IMR-90 (cell line): ENCODE results near the gene SASH1. TPM values are rescaled to one million over a fixed set of nuclear protein-coding genes. Genes with fewer than 3 reads are reported as not detected.

Experiments used
- ATAC-seq: fragments of 200-7000 bp; cut with Tn5 transposase; 2 replicates; pipeline ENCODE4 v1.9.1; 2020; ENCODE audit warnings: low read depth, mild to moderate bottlenecking, moderate library complexity
- BruUV-seq: library from RNA; stranded (reverse); fragments of 400-500 nt; replicated peaks from 2 replicates; lab custom pipeline; 2021; lab: Mats Ljungman, UMichigan
- CTCF ChIA-PET: fragments of 300-600 bp; formaldehyde crosslinking; extraction: SDS; loops from one replicate; lab custom pipeline; 2021; ENCODE audit warnings: antibody characterized with exemption; lab: Yijun Ruan, JAX
- POLR2A ChIA-PET: fragments of 300-600 bp; sonication (Branson Sonifier 250); formaldehyde crosslinking; loops from one replicate; lab custom pipeline; 2022; ENCODE audit warnings: antibody characterized with exemption; ENCODE audit not compliant: unreplicated experiment; lab: Charles Lee
- DNase-seq: peaks from one replicate; pipeline ENCODE4 v3.0.0; 2013
- H2AFZ ChIP-seq: replicated peaks from 2 replicates; pipeline ENCODE3; 2013; ENCODE audit warnings: low read length, mild to moderate bottlenecking; ENCODE audit not compliant: poor library complexity
- H2AK5ac ChIP-seq: 2 replicates; pipeline ENCODE4 v1.6.1; 2013; ENCODE audit warnings: low read depth, low read length, inconsistent platforms
- H2AK9ac ChIP-seq: replicated peaks from 2 replicates; pipeline ENCODE3; 2013; ENCODE audit warnings: mild to moderate bottlenecking, low read depth, low read length, moderate library complexity; ENCODE audit not compliant: poor library complexity
- H2BK120ac ChIP-seq: 2 replicates; pipeline ENCODE4 v1.6.1; 2013; ENCODE audit warnings: low read depth, low read length, inconsistent platforms
- H2BK15ac ChIP-seq: 3 replicates; pipeline ENCODE4 v1.6.1; 2013; ENCODE audit warnings: low read depth, low read length, inconsistent platforms
- H2BK20ac ChIP-seq: 2 replicates; pipeline ENCODE4 v1.6.1; 2013; ENCODE audit warnings: low read depth, mild to moderate bottlenecking, inconsistent platforms, low read length, moderate library complexity
- H2BK5ac ChIP-seq: 2 replicates; pipeline ENCODE4 v1.6.1; 2013; ENCODE audit warnings: mild to moderate bottlenecking, low read depth, low read length, inconsistent platforms; ENCODE audit not compliant: poor library complexity, severe bottlenecking
- H3K14ac ChIP-seq: replicated peaks from 2 replicates; pipeline ENCODE4 v1.6.1; 2013; ENCODE audit warnings: low read depth, low read length, inconsistent platforms
- H3K18ac ChIP-seq: 2 replicates; pipeline ENCODE4 v1.6.1; 2013; ENCODE audit warnings: low read depth, low read length, control low read depth
- H3K23ac ChIP-seq: 2 replicates; pipeline ENCODE4 v1.6.1; 2013; ENCODE audit warnings: low read depth, low read length, inconsistent platforms
- H3K27ac ChIP-seq: 2 replicates; pipeline ENCODE4 v1.5.1; 2013; ENCODE audit warnings: mild to moderate bottlenecking, control low read depth, low read length; ENCODE audit not compliant: insufficient read depth
- H3K27me3 ChIP-seq: 2 replicates; pipeline ENCODE4 v1.6.1; 2013; ENCODE audit warnings: low read length; ENCODE audit not compliant: control insufficient read depth, insufficient read depth
- H3K36me3 ChIP-seq: 2 replicates; pipeline ENCODE4 v1.6.1; 2013; ENCODE audit warnings: low read length, mixed read lengths; ENCODE audit not compliant: control insufficient read depth, insufficient read depth
- H3K4ac ChIP-seq: 2 replicates; pipeline ENCODE4 v1.6.1; 2013; ENCODE audit warnings: low read depth, low read length, inconsistent platforms
- H3K4me1 ChIP-seq: 2 replicates; pipeline ENCODE4 v1.6.1; 2013; ENCODE audit warnings: low read length, mixed read lengths; ENCODE audit not compliant: control insufficient read depth, insufficient read depth
- H3K4me2 ChIP-seq: 2 replicates; pipeline ENCODE4 v1.6.1; 2013; ENCODE audit warnings: low read depth, mild to moderate bottlenecking, control low read depth, low read length, moderate library complexity
- H3K4me3 ChIP-seq: 2 replicates; pipeline ENCODE4 v1.5.1; 2013; ENCODE audit warnings: low read depth, mild to moderate bottlenecking, control low read depth, low read length, moderate library complexity; ENCODE audit not compliant: insufficient read depth
- H3K56ac ChIP-seq: 2 replicates; pipeline ENCODE4 v1.6.1; 2013; ENCODE audit warnings: low read length, inconsistent platforms; ENCODE audit not compliant: insufficient read depth; ENCODE audit errors: extremely low read depth
- H3K79me1 ChIP-seq, 2 experiments: 2 replicates each; pipeline ENCODE4 v1.6.1; 2013; ENCODE audit warnings: low read length in 2 of 2, inconsistent platforms in 1 of 2, low read depth in 1 of 2
- H3K9ac ChIP-seq: 2 replicates; pipeline ENCODE4 v1.6.1; 2013; ENCODE audit warnings: low read depth, low read length, control low read depth
- H3K9me1 ChIP-seq: 2 replicates; pipeline ENCODE4 v1.6.1; 2013; ENCODE audit warnings: low read length, inconsistent platforms; ENCODE audit not compliant: insufficient read depth
- H3K9me3 ChIP-seq: 2 replicates; pipeline ENCODE4 v1.6.1; 2013; ENCODE audit warnings: low read length; ENCODE audit not compliant: control insufficient read depth, insufficient read depth
- H4K20me1 ChIP-seq: 2 replicates; pipeline ENCODE4 v1.6.1; 2013; ENCODE audit warnings: low read length, inconsistent platforms; ENCODE audit not compliant: insufficient read depth
- H4K5ac ChIP-seq: 2 replicates; pipeline ENCODE4 v1.6.1; 2013; ENCODE audit warnings: mild to moderate bottlenecking, low read depth, low read length, control low read depth
- H4K8ac ChIP-seq, 2 experiments: 2 replicates each; pipeline ENCODE4 v1.6.1; 2013; ENCODE audit warnings: low read depth in 2 of 2, low read length in 2 of 2, control low read depth in 1 of 2, inconsistent platforms in 1 of 2
- H4K91ac ChIP-seq: 2 replicates; pipeline ENCODE4 v1.6.1; 2013; ENCODE audit warnings: low read depth, low read length, inconsistent platforms; ENCODE audit not compliant: insufficient read depth
- CEBPB ChIP-seq: IDR thresholded peaks from 2 replicates; pipeline ENCODE4 v1.6.1; 2012; ENCODE audit warnings: low read depth, low read length, improper control_type of control experiment
- ELK1 ChIP-seq: fragments of 150-350 bp; IDR thresholded peaks from 2 replicates; pipeline ENCODE4 v1.6.1; 2016; ENCODE audit warnings: low read depth, mild to moderate bottlenecking, low read length, moderate library complexity, borderline replicate concordance
- POLR2A ChIP-seq: IDR thresholded peaks from 2 replicates; pipeline ENCODE4 v1.6.1; 2012; ENCODE audit warnings: mild to moderate bottlenecking, low read depth, low read length
- RFX5 ChIP-seq: IDR thresholded peaks from 2 replicates; pipeline ENCODE4 v1.8.0; 2012; ENCODE audit warnings: low read depth, mild to moderate bottlenecking, low read length, moderate library complexity
- WGBS, 2 experiments: methylation state at CpG; one replicate each; pipeline versions ENCODE4 v1.1.5 to v1.1.7; 2013; ENCODE audit warnings: missing lambda C conversion rate in 2 of 2; ENCODE audit not compliant: insufficient read length in 1 of 2; ENCODE audit errors: extremely low coverage in 2 of 2; 5-methylcytosine and 5-hydroxymethylcytosine counted together
- dilution Hi-C: fragments of 300-500 bp; cut with HindIII; formaldehyde crosslinking; loops from one replicate; pipeline ENCODE4 v1.14.3; 2018; ENCODE audit warnings: low sequenced_read_pairs; ENCODE audit not compliant: unreplicated experiment
- in situ Hi-C: fragments of 300-500 bp; cut with MboI; formaldehyde crosslinking; loops from 3 replicates; pipeline ENCODE4 v1.14.3; 2019; ENCODE audit warnings: low sequenced_read_pairs, inconsistent platforms, mixed read lengths
- intact Hi-C: fragments of 100-400 bp; cut with micrococcal nuclease; formaldehyde crosslinking; loops from 2 replicates; pipeline ENCODE4 v1.10.0; 2022
- polyA plus RNA-seq, 3 experiments: library from polyadenylated mRNA; depleted of rRNA; stranded (reverse); fragments of >200 nt; gene quantifications; 2 replicates each; pipeline ENCODE4 v1.2.3, GENCODE V29; 2012; ENCODE audit warnings: low replicate concordance in 1 of 3
- total RNA-seq: library from RNA; depleted of rRNA; stranded (reverse); fragments of >200 nt; gene quantifications from 2 replicates; pipeline ENCODE4 v1.2.3, GENCODE V29; 2012

The SASH1 gene
- total and polyA plus RNA-seq, 2 of the 4 experiments (the other 2 are of a cell fraction) = 11.6 to 16.5 TPM

- no peak for TF ChIP-seq POLR2A
These were observed 180.4 kb downstream of the SASH1 start (continued) for GRCh38 chr6:148523048-148523447.

GRCh38 chr6:148523551-148523950 lies 180.9 kb downstream of the SASH1 start:
- H3K9ac ChIP-seq = peak overlapping the region; percentile 72
- intact Hi-C loops = loop anchor here (5.0 kb wide), 1 partner anchor 251 kb away; no protein-coding TSS in a partner anchor
- H3K27ac ChIP-seq = peak overlapping the region; percentile 99
- peak overlapping the region; percentile 87 for H2AK5ac ChIP-seq
- peak overlapping the region; percentile 99 for H3K18ac ChIP-seq
- WGBS, 2 experiments = no CpG with 5 or more reads among the region's 4 CpGs
- ATAC-seq = peak; percentile 12
- DNase-seq = peak; percentile 67
- ChIA-PET POLR2A (no interaction called here), CTCF (interaction anchor here (0.6 to 1.8 kb wide), 7 partner anchors 11 to 1536 kb away, joined by 3 to 7 read pairs (median 3); no protein-coding TSS in a partner anchor)
- H4K91ac ChIP-seq = peak overlapping the region; percentile 83
- H4K5ac ChIP-seq = peak overlapping the region; percentile 97
- H3K56ac ChIP-seq = peak overlapping the region; percentile 68
- H2BK120ac ChIP-seq = peak overlapping the region; percentile 80
- peak overlapping the region; percentile 84 for H2BK20ac ChIP-seq
- peaks cover 11% of the 10 kb centered on the region; the same call in 1 of the 2 replicates for H3K9me1 ChIP-seq
- peak overlapping the region; percentile 64 to 75 for H4K8ac ChIP-seq
- peak overlapping the region; percentile 76 for H3K23ac ChIP-seq
- peak overlapping the region; percentile 77 for H3K4me2 ChIP-seq
- H3K4ac ChIP-seq = peak overlapping the region; percentile 85
- in situ Hi-C loops = no loop called here
- peaks cover 29% of the 10 kb centered on the region for H3K4me1 ChIP-seq
- H4K20me1 ChIP-seq = no peaks in the 10 kb centered on the region
- peaks cover 20% of the 10 kb centered on the region for H3K36me3 ChIP-seq
- no peak for TF ChIP-seq ELK1
- TF ChIP-seq CEBPB = no peak
- TF ChIP-seq RFX5 = no peak
- no peak overlapping the region for H2AK9ac ChIP-seq
- no TSS peak for BruUV-seq
- peak overlapping the region; percentile 62 for H3K14ac ChIP-seq
- H2BK15ac ChIP-seq = peak overlapping the region; percentile 71; the same call in 2 of the 3 replicates
- H2BK5ac ChIP-seq = peak overlapping the region; percentile 94
- H3K27me3 ChIP-seq = no peaks in the 10 kb centered on the region
- dilution Hi-C loops = no loop called here
- peak overlapping the region; percentile 11 for H2AFZ ChIP-seq
- no peaks in the 10 kb centered on the region for H3K9me3 ChIP-seq
- peaks cover 15 to 52% of the 10 kb centered on the region in 2 experiments for H3K79me1 ChIP-seq
- no peak overlapping the region for H3K4me3 ChIP-seq
